Endodermal cell (in vitro differentiated cells): Measurements from ENCODE around the gene ZMIZ1. TPM values are rescaled to one million over a fixed set of nuclear protein-coding genes. Genes with fewer than 3 reads are reported as not detected.

Source experiments
- DNase-seq: peaks from one replicate; pipeline ENCODE4 v3.0.0-alpha.2; 2017
- H3K27ac ChIP-seq: 2 replicates; pipeline ENCODE4 v1.5.1; 2013; ENCODE audit warnings: mild to moderate bottlenecking, low read depth, low read length, moderate library complexity
- H3K27me3 ChIP-seq: 2 replicates; pipeline ENCODE4 v1.6.1; 2013; ENCODE audit warnings: mild to moderate bottlenecking, low read length, moderate library complexity; ENCODE audit not compliant: insufficient read depth, control insufficient read depth, poor library complexity, severe bottlenecking
- H3K36me3 ChIP-seq: 2 replicates; pipeline ENCODE4 v1.7.0; 2013; ENCODE audit warnings: mild to moderate bottlenecking, low read length, moderate library complexity; ENCODE audit not compliant: control insufficient read depth, insufficient read depth
- H3K4me1 ChIP-seq: one replicate; pipeline ENCODE4 v1.7.0; 2013; ENCODE audit warnings: low read length; ENCODE audit not compliant: control insufficient read depth, insufficient read depth
- H3K4me3 ChIP-seq: 2 replicates; pipeline ENCODE4 v1.5.1; 2013; ENCODE audit warnings: mild to moderate bottlenecking, low read length, moderate library complexity
- H3K9ac ChIP-seq: 2 replicates; pipeline ENCODE4 v1.6.1; 2013; ENCODE audit warnings: mild to moderate bottlenecking, low read length, moderate library complexity; ENCODE audit not compliant: poor library complexity, severe bottlenecking; ENCODE audit errors: extremely low read depth
- H3K9me3 ChIP-seq: 2 replicates; pipeline ENCODE4 v1.6.1; 2013; ENCODE audit warnings: mild to moderate bottlenecking, low read length, moderate library complexity; ENCODE audit not compliant: control insufficient read depth
- H3K27ac Mint-ChIP-seq: 2 replicates; pipeline ENCODE4 v1.8.0; 2020; ENCODE audit warnings: mixed read lengths
- H3K27me3 Mint-ChIP-seq: 2 replicates; pipeline ENCODE4 v1.8.0; 2021; ENCODE audit warnings: mild to moderate bottlenecking, mixed read lengths; ENCODE audit not compliant: insufficient read depth
- H3K36me3 Mint-ChIP-seq: 2 replicates; pipeline ENCODE4 v1.8.0; 2020; ENCODE audit warnings: low read depth, mixed read lengths
- H3K4me1 Mint-ChIP-seq: 2 replicates; pipeline ENCODE4 v1.8.0; 2020; ENCODE audit warnings: mixed read lengths
- H3K4me3 Mint-ChIP-seq: 2 replicates; pipeline ENCODE4 v1.8.0; 2020; ENCODE audit warnings: mild to moderate bottlenecking, moderate library complexity, mixed read lengths
- H3K9me3 Mint-ChIP-seq: 2 replicates; pipeline ENCODE4 v1.8.0; 2020; ENCODE audit warnings: mild to moderate bottlenecking, mixed read lengths
- WGBS, 2 experiments: methylation state at CpG; one replicate each; pipeline versions ENCODE4 v1.1.5 to v1.1.7; 2013; ENCODE audit warnings: missing lambda C conversion rate in 2 of 2, mixed read lengths in 1 of 2; ENCODE audit not compliant: insufficient coverage in 1 of 2, insufficient read length in 1 of 2; 5-methylcytosine and 5-hydroxymethylcytosine counted together
- total RNA-seq, 2 donors: library from RNA; stranded (reverse); fragmentation: NEBNext Ultra II Directional in 1 of 2; extraction: Animal tissue kit (Norgen Biotek cat#: 25700) in 1 of 2; gene quantifications; 2 replicates in 1 of 2; 3 replicates in 1 of 2; pipeline ENCODE4 v1.2.1, GENCODE V29; 2021
- TF ChIP-seq, protein P1 (sequence below): fragments of 200-600 bp; sonication (generic); conservative IDR thresholded peaks from 2 replicates; pipeline ENCODE4 v1.5.0; 2021; ENCODE audit warnings: antibody characterized with exemption, mild to moderate bottlenecking

ZMIZ1 gene
- total RNA-seq, 2 donors from 2014 or later: 65.3 to 67.5 TPM

DNA sequence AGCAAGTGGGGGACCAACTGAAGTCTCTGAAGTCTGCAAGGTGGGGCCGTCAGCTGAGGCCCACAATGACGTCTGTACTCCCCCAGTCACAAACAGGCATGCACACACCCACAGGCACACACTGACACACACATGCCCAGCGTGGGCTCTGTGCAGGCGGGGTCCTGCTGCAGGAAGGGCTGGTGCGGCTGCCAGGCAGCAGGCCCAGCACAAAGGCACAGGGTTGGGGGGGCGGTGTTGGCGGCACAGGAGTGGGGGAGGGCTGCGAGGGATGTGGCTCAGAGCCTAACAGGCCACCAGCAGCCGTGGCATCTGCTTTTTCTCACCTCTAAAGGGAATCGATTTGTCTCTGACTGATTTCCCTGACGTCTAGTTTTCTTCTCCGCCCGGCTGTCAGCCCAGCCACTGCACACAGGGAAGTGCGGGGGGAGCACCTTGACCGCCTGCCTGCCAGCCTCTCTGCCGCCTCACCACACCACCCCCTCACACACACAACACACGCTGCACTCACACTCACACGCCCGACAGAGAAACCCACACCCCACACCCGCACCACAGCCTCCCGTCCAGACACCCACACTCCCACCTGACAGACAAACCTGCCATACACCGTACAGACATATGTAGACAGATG is 43.5 kb upstream of the ZMIZ1 start:
- WGBS, 2 experiments: 66 to 79% methylated on average over 6 to 22 of the region's 22 CpGs
- H3K9ac ChIP-seq: no peak overlapping the region
- peak; percentile 42 for DNase-seq
- Mint-ChIP-seq H3K4me3 (no peak overlapping the region), H3K36me3 (no peaks in the 10 kb centered on the region), H3K27me3 (peaks cover 4% of the 10 kb centered on the region), H3K9me3 (no peaks in the 10 kb centered on the region), H3K27ac (no peak overlapping the region), H3K4me1 (peaks cover 45% of the 10 kb centered on the region)
- H3K36me3 ChIP-seq: no peaks in the 10 kb centered on the region
- H3K9me3 ChIP-seq: no peaks in the 10 kb centered on the region
- no peak overlapping the region for H3K4me3 ChIP-seq
- H3K4me1 ChIP-seq: peaks cover 18% of the 10 kb centered on the region
- peak overlapping the region; percentile 55 for H3K27ac ChIP-seq
- no peaks in the 10 kb centered on the region for H3K27me3 ChIP-seq
- TF ChIP-seq, protein P1, sequence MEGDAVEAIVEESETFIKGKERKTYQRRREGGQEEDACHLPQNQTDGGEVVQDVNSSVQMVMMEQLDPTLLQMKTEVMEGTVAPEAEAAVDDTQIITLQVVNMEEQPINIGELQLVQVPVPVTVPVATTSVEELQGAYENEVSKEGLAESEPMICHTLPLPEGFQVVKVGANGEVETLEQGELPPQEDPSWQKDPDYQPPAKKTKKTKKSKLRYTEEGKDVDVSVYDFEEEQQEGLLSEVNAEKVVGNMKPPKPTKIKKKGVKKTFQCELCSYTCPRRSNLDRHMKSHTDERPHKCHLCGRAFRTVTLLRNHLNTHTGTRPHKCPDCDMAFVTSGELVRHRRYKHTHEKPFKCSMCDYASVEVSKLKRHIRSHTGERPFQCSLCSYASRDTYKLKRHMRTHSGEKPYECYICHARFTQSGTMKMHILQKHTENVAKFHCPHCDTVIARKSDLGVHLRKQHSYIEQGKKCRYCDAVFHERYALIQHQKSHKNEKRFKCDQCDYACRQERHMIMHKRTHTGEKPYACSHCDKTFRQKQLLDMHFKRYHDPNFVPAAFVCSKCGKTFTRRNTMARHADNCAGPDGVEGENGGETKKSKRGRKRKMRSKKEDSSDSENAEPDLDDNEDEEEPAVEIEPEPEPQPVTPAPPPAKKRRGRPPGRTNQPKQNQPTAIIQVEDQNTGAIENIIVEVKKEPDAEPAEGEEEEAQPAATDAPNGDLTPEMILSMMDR: no peak

DNA sequence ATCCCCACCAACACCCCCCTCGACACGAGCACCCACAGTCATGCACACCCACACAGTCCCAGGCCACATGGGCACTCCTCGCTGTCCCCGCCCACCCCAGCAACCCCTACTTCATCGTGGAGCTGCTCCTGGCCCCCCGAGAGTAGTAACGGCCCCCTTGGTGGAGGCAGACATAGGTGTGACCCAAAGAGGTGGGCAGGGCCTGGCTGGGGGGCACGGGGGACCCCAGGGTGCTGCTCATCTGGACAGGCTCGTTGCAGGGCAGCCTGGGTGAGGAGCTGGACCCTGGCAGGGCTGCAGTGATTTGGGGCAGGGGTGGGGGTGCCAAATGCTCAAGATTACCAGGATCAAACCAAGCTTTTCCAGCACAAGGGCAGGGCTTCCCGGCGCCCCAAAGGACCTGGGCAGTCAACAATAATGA is 42.4 kb upstream of the ZMIZ1 start:
- TF ChIP-seq, protein P1: no peak
- Mint-ChIP-seq H3K27ac (no peak overlapping the region), H3K36me3 (no peaks in the 10 kb centered on the region), H3K9me3 (no peaks in the 10 kb centered on the region), H3K27me3 (peaks cover 4% of the 10 kb centered on the region), H3K4me3 (no peak overlapping the region), H3K4me1 (peaks cover 45% of the 10 kb centered on the region)
- WGBS, 2 experiments: 90 to 100% methylated on average over 2 to 11 of the region's 11 CpGs
- Histone ChIP-seq H3K9ac (no peak overlapping the region), H3K9me3 (no peaks in the 10 kb centered on the region), H3K4me1 (peaks cover 18% of the 10 kb centered on the region), H3K4me3 (no peak overlapping the region), H3K27me3 (no peaks in the 10 kb centered on the region), H3K36me3 (no peaks in the 10 kb centered on the region), H3K27ac (no peak overlapping the region)
- peak; percentile 33 for DNase-seq

DNA sequence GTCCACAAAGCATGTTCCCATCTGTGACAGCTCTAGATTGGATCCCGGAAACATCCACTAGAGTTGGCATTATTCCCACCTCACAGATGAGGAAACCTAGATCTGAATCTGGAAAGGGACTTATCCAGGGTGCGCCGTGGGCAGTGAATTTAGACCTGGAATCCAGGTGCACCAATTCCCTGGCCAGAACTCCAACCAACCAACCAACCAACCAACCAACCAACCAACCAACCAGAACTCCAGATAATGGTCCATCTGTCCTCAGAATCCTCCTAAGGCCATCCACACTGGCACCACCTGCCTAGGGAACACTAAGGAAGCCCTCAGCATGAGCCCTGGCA is 42.0 kb upstream of the ZMIZ1 start:
- Histone ChIP-seq H3K4me1 (peaks cover 18% of the 10 kb centered on the region), H3K27me3 (no peaks in the 10 kb centered on the region), H3K36me3 (no peaks in the 10 kb centered on the region), H3K27ac (no peak overlapping the region), H3K4me3 (no peak overlapping the region), H3K9ac (no peak overlapping the region), H3K9me3 (no peaks in the 10 kb centered on the region)
- Mint-ChIP-seq H3K4me1 (peaks cover 45% of the 10 kb centered on the region), H3K27ac (peak overlapping the region; percentile 67), H3K9me3 (no peaks in the 10 kb centered on the region), H3K36me3 (no peaks in the 10 kb centered on the region), H3K4me3 (no peak overlapping the region), H3K27me3 (peaks cover 4% of the 10 kb centered on the region)
- WGBS, 2 experiments: 94 to 100% methylated on average over 1 to 3 of the region's 3 CpGs
- DNase-seq: no peak
- TF ChIP-seq, protein P1: no peak
